GM21381 (cell line): ENCODE results near the gene MACROD1.

Experiments used
- ATAC-seq: cut with Tn5 transposase; IDR thresholded peaks from one replicate; pipeline ENCODE4 v1.9.1; 2021; ENCODE audit warnings: mild to moderate bottlenecking, moderate library complexity; ENCODE audit not compliant: unreplicated experiment

The MACROD1 gene

GRCh38 chr11:64020976-64021756 lies 144.7 kb downstream of the MACROD1 start:
- no peak for ATAC-seq

- no peak for ATAC-seq
Observed at GRCh38 chr11:64019106-64020037, 146.5 kb downstream of the MACROD1 start.

GRCh38 chr11:64018310-64018709 lies 147.6 kb downstream of the MACROD1 start:
- no peak for ATAC-seq

- no peak for ATAC-seq
Observed at GRCh38 chr11:64017945-64018224, 148.0 kb downstream of the MACROD1 start.

- ATAC-seq, result no peak
Observed at GRCh38 chr11:64015935-64016845, 149.7 kb downstream of the MACROD1 start.

- ATAC-seq, result no peak
Observed at GRCh38 chr11:64015510-64015909, 150.4 kb downstream of the MACROD1 start.

- ATAC-seq, result no peak
Observed at GRCh38 chr11:64014356-64014755, 151.6 kb downstream of the MACROD1 start.

- ATAC-seq, result no peak
Observed at GRCh38 chr11:64013141-64013896, 152.6 kb downstream of the MACROD1 start.

- ATAC-seq, result no peak
Observed at GRCh38 chr11:64011371-64011770, 154.5 kb downstream of the MACROD1 start.

GRCh38 chr11:64010783-64011182 lies 155.1 kb downstream of the MACROD1 start:
- no peak for ATAC-seq

GRCh38 chr11:64009710-64010109 lies 156.2 kb downstream of the MACROD1 start:
- no peak for ATAC-seq

- ATAC-seq, result no peak
Observed at GRCh38 chr11:64008914-64009633, 156.8 kb downstream of the MACROD1 start.

GRCh38 chr11:64008283-64008913 lies 157.5 kb downstream of the MACROD1 start:
- no peak for ATAC-seq

- ATAC-seq, result no peak
Observed at GRCh38 chr11:64007629-64008282, 158.2 kb downstream of the MACROD1 start.

- no peak for ATAC-seq
Observed at GRCh38 chr11:64007160-64007628, 158.7 kb downstream of the MACROD1 start.

GRCh38 chr11:64006398-64006797 lies 159.5 kb downstream of the MACROD1 start:
- no peak for ATAC-seq

- no peak for ATAC-seq
Observed at GRCh38 chr11:64005691-64006090, 160.2 kb downstream of the MACROD1 start.

- ATAC-seq, result no peak
Observed at GRCh38 chr11:64004590-64004984, 161.3 kb downstream of the MACROD1 start.
